Stomach (tissue), 4 donors: ENCODE measurements around the gene SCARB1.

Source experiments
- POLR2A ChIP-seq, 4 donors: fragments of 450-650 bp; IDR thresholded peaks; one replicate each; pipeline ENCODE4 v1.6.1; 2016; ENCODE audit warnings: antibody characterized with exemption in 4 of 4, control low read depth in 2 of 4, mild to moderate bottlenecking in 1 of 4, moderate library complexity in 1 of 4
- POLR2AphosphoS5 ChIP-seq, 3 donors: sonication (generic); formaldehyde crosslinking; IDR thresholded peaks; one replicate each; pipeline ENCODE4 v1.6.1; 2016; ENCODE audit warnings: antibody characterized with exemption in 3 of 3
- TF ChIP-seq, protein P1 (sequence below), 7 experiments: fragments of 450-650 bp in 4 of 7; fragments of 200-600 bp in 3 of 7; sonication (generic) in 3 of 7; IDR thresholded peaks; one replicate each; pipeline ENCODE4 v1.5.1; 2016 to 2019; ENCODE audit warnings: antibody characterized with exemption in 7 of 7, control low read depth in 2 of 7, mild to moderate bottlenecking in 1 of 7

DNA sequence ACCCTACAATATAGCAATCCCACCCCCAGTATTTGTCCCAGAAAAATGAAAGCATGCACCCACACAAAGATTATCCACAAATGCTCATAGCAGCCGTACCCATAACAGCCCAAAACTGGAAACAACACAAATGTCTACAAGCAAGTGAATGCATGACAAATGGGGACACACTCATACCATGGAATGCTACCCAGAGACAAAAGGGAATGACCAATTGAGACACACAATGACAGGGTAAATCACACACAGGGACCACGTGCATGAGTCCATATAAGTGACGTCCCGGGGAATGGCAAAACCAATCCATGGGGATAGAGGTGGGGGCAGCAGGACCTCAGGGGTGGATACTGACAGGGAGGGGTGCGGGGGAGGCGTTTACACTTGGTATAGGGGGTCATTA lies 33.4 kb downstream of the SCARB1 start:
- TF ChIP-seq, protein P1, sequence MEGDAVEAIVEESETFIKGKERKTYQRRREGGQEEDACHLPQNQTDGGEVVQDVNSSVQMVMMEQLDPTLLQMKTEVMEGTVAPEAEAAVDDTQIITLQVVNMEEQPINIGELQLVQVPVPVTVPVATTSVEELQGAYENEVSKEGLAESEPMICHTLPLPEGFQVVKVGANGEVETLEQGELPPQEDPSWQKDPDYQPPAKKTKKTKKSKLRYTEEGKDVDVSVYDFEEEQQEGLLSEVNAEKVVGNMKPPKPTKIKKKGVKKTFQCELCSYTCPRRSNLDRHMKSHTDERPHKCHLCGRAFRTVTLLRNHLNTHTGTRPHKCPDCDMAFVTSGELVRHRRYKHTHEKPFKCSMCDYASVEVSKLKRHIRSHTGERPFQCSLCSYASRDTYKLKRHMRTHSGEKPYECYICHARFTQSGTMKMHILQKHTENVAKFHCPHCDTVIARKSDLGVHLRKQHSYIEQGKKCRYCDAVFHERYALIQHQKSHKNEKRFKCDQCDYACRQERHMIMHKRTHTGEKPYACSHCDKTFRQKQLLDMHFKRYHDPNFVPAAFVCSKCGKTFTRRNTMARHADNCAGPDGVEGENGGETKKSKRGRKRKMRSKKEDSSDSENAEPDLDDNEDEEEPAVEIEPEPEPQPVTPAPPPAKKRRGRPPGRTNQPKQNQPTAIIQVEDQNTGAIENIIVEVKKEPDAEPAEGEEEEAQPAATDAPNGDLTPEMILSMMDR (IDR thresholded peaks at IDR 0.05) = no peak
- TF ChIP-seq POLR2A (IDR thresholded peaks at IDR 0.05) = no peak
- no peak for TF ChIP-seq POLR2AphosphoS5 (IDR thresholded peaks at IDR 0.05)
